Testis (tissue), 3 donors: ENCODE data around the gene PARVB. TPM values are rescaled to one million over a fixed set of nuclear protein-coding genes. Genes with fewer than 3 reads are reported as not detected.

ENCODE experiments used
- DNase-seq: peaks from one replicate; pipeline ENCODE4 v3.0.0-alpha.2; 2019
- H3K27ac ChIP-seq, 2 donors: fragments of 200-600 bp; sonication (generic); one replicate each; pipeline ENCODE4 v1.5.1; 2019
- H3K27me3 ChIP-seq: fragments of 200-600 bp; sonication (generic); one replicate; pipeline ENCODE4 v1.5.1; 2019
- H3K36me3 ChIP-seq: fragments of 200-600 bp; sonication (generic); one replicate; pipeline ENCODE4 v1.5.1; 2017; ENCODE audit warnings: low read depth; ENCODE audit errors: missing control alignments
- H3K4me1 ChIP-seq: fragments of 200-600 bp; sonication (generic); one replicate; pipeline ENCODE4 v1.5.1; 2019
- H3K4me3 ChIP-seq, 2 donors: fragments of 200-600 bp; sonication (generic); one replicate each; pipeline ENCODE4 v1.5.1; 2017 to 2019
- H3K9me3 ChIP-seq: fragments of 200-600 bp; sonication (generic); one replicate; pipeline ENCODE4 v1.5.1; 2017
- POLR2A ChIP-seq: fragments of 450-650 bp; IDR thresholded peaks from one replicate; pipeline ENCODE4 v1.6.1; 2017; ENCODE audit warnings: antibody characterized with exemption, mild to moderate bottlenecking, moderate library complexity
- WGBS, 2 donors: methylation state at CpG; one replicate each; pipeline ENCODE4 v1.1.5; 2018; 5-methylcytosine and 5-hydroxymethylcytosine counted together
- intact Hi-C: fragments of 100-400 bp; cut with DNase I; formaldehyde crosslinking; loops from one replicate; pipeline ENCODE4 v1.15.1; 2023; ENCODE audit warnings: low total_unique reads
- polyA plus RNA-seq: library from polyadenylated mRNA; stranded (reverse); fragments of 350-450 nt; fragmentation: Illumina TruSeq; extraction: RNeasy Lipid Tissue Mini Kit (QIAGEN cat#74804); gene quantifications from one replicate; pipeline ENCODE4 v1.2.3, GENCODE V29; 2014; ENCODE audit warnings: low read depth, low replicate concordance; ENCODE audit not compliant: insufficient read depth
- total RNA-seq, 2 donors: library from RNA; depleted of rRNA; stranded (reverse); fragments of >200 nt; gene quantifications; one replicate each; pipeline ENCODE4 v1.2.3, GENCODE V29; 2016
- TF ChIP-seq, protein P1 (sequence below), 3 experiments: fragments of 450-650 bp in 2 of 3; fragments of 200-600 bp in 1 of 3; sonication (generic) in 1 of 3; IDR thresholded peaks; one replicate each; pipeline ENCODE4 v1.5.1; 2016 to 2019; ENCODE audit warnings: antibody characterized with exemption in 3 of 3, mild to moderate bottlenecking in 2 of 3, moderate library complexity in 1 of 3

Gene PARVB
- total and polyA plus RNA-seq, 3 donors from 2014 or later = 11.6 to 27.5 (median 23.7) TPM

DNA sequence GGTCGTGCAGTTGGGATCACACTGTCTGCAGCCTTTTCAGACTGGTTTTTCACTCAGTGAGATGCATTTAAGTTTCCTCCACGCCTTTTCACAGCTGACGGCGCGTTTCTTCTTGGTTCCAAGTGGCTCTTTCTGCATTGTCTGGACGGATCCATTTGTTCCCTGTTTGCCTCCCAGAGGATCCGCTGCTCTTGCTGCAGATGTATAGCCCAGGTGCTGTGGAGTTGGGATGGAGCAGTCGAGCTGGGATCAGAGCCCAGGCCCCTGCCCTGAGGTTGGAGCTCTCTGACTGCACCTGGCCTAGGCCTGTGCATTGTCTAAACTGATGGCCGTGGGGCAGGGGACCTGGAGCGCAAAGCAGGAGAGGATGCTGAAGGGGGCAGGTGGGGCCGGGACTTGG lies 51.6 kb downstream of the PARVB start:
- Histone ChIP-seq H3K27ac (no peak overlapping the region), H3K4me3 (no peak overlapping the region), H3K4me1 (no peaks in the 10 kb centered on the region), H3K27me3 (no peaks in the 10 kb centered on the region), H3K9me3 (no peaks in the 10 kb centered on the region), H3K36me3 (no peaks in the 10 kb centered on the region)
- 90% methylated on average over 8 to 11 of the region's 11 CpGs for WGBS, 2 donors
- intact Hi-C loops = no loop called here
- no peak for DNase-seq
- TF ChIP-seq POLR2A = no peak
- TF ChIP-seq, protein P1, sequence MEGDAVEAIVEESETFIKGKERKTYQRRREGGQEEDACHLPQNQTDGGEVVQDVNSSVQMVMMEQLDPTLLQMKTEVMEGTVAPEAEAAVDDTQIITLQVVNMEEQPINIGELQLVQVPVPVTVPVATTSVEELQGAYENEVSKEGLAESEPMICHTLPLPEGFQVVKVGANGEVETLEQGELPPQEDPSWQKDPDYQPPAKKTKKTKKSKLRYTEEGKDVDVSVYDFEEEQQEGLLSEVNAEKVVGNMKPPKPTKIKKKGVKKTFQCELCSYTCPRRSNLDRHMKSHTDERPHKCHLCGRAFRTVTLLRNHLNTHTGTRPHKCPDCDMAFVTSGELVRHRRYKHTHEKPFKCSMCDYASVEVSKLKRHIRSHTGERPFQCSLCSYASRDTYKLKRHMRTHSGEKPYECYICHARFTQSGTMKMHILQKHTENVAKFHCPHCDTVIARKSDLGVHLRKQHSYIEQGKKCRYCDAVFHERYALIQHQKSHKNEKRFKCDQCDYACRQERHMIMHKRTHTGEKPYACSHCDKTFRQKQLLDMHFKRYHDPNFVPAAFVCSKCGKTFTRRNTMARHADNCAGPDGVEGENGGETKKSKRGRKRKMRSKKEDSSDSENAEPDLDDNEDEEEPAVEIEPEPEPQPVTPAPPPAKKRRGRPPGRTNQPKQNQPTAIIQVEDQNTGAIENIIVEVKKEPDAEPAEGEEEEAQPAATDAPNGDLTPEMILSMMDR (IDR thresholded peaks at IDR 0.05) = no peak

DNA sequence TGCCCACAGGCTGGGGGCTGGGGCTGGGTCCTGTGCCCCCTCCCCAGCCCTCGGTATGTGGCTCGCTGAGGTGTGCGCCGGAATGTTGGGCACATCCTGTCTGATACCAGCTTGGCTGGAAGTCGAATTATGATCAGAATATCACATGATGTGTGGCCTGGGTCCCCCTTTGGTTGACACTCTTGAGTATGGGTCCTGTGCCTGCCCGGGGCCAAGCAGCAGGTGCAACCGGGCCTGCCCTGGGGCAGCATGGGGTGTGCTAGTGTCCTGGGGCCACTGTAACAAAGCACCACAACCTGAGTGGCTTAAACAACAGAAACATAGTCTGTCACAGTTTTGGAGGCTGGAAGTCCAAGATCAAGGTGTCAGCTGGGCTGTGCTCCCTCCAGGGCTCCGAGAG lies 52.7 kb downstream of the PARVB start:
- Histone ChIP-seq H3K9me3 (no peaks in the 10 kb centered on the region), H3K4me3 (no peak overlapping the region), H3K4me1 (no peaks in the 10 kb centered on the region), H3K27ac (no peak overlapping the region), H3K36me3 (no peaks in the 10 kb centered on the region), H3K27me3 (no peaks in the 10 kb centered on the region)
- intact Hi-C loops = no loop called here
- no peak for DNase-seq
- WGBS, 2 donors = 97 to 100% methylated on average over 2 to 7 of the region's 8 CpGs
- TF ChIP-seq, protein P1 (IDR thresholded peaks at IDR 0.05) = no peak
- no peak for TF ChIP-seq POLR2A

DNA sequence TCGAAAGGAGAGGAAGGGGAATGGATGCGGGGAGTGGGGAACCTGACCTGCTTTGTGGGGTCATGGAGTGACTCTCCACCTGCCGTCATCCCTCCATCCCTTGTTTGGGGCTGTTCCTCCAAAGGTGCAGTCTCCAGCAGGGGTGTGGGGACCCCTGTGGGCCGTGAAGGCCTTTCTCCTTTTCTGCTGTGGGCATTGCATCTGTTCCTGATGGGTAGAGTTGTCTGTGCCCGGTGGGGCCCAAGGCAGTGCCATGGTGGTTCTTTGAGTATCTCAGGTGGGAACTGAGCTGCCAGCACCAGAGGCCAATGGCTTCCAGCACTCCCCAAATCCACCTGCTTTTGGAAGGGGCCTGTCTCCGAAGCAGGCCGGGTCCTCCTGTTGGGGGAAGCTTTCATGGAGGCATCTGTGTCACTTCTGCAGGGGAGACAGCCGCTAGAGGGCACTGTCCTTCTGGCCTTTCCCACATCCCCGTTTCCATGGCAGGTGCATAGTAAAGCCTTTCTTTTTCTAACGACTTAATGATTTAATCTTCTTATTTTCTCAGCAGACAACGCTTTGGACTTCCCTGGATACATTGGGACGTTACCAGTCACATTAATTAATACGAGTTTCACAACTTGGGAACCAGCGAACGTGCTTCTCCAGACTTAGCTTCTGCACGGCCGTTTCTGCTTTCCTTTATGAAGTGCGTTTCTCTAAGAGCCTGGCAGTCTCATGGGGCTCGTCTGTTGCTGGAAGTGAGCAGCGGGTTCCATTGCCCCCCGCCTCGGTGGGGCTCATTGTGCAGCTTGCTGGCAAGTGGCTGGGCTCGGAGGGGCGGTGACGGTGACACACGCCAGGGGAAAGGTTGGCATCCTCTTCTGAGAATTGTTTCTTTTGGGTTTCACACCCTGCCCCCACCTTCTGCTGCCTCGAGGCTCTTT lies 57.1 kb downstream of the PARVB start:
- peaks cover 8% of the 10 kb centered on the region for H3K4me1 ChIP-seq
- H3K9me3 ChIP-seq = no peaks in the 10 kb centered on the region
- no peaks in the 10 kb centered on the region for H3K36me3 ChIP-seq
- peak; percentile 91 for DNase-seq
- intact Hi-C loops = loop anchor here (5.0 kb wide), 1 partner anchor 84 kb away; no protein-coding TSS in a partner anchor
- 55 to 69% methylated on average over 27 of the region's 27 CpGs for WGBS, 2 donors
- TF ChIP-seq, protein P1 (IDR thresholded peaks at IDR 0.05) = peak; percentile 67 to 80 (median 74)
- no peak for TF ChIP-seq POLR2A
- no peak overlapping the region for H3K4me3 ChIP-seq
- H3K27ac ChIP-seq = no peak overlapping the region
- H3K27me3 ChIP-seq = no peaks in the 10 kb centered on the region

DNA sequence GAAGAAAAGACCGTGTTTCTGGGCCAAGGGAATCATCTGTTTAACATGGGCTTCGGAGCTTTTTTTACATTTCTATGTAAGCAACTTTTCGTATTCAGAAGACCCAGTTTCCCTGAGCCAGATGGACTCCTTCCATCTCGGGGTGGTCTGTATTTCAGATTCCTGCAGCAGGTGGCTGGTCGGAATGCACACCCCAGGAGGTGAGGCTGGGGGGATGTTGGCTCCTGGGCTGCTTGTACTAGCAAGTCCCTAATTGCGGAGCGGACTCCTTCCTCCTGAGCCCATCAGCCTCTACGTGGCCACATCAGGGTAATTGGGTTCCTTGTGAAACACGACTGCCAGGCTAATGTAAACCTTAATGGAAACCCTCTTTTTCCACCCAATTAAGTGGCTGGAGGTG lies 58.7 kb downstream of the PARVB start:
- no peaks in the 10 kb centered on the region for H3K9me3 ChIP-seq
- no peaks in the 10 kb centered on the region for H3K36me3 ChIP-seq
- intact Hi-C loops = loop anchor here (5.0 kb wide), 1 partner anchor 86 kb away; no protein-coding TSS in a partner anchor

More for the DNA sequence above, 58.7 kb downstream of the PARVB start:
- WGBS, 2 donors = 95 to 96% methylated on average over 5 to 9 of the region's 9 CpGs
- Histone ChIP-seq H3K27me3 (no peaks in the 10 kb centered on the region), H3K27ac (no peak overlapping the region), H3K4me1 (peaks cover 16% of the 10 kb centered on the region), H3K4me3 (no peak overlapping the region)
- DNase-seq = no peak
- TF ChIP-seq POLR2A = no peak
- TF ChIP-seq, protein P1 (IDR thresholded peaks at IDR 0.05) = no peak
